ENCODE results near the gene CDH20. TPM values are rescaled to one million over a fixed set of nuclear protein-coding genes. Genes with fewer than 3 reads are reported as not detected.

The CDH20 gene
- total RNA-seq, 2 donors from 2014 or later: not detected

GRCh38 chr18:61334491-61334850 is 1.2 kb downstream of the CDH20 start:
- no peaks in the 10 kb centered on the region for H3K4me1 ChIP-seq
- no peak for DNase-seq
- no peaks in the 10 kb centered on the region for H3K9me3 ChIP-seq
- TF ChIP-seq CTCF (IDR thresholded peaks at IDR 0.05): no peak
- H3K27ac ChIP-seq: no peak overlapping the region
- H3K36me3 ChIP-seq: no peaks in the 10 kb centered on the region
- no peak overlapping the region for H3K9ac ChIP-seq (ENCODE audit: low read depth in 2 of 2, low read length in 2 of 2)
- intact Hi-C loops (cut with DNase I): no loop called here
- peaks cover 16% of the 10 kb centered on the region for H3K27me3 ChIP-seq
- no peak overlapping the region for H3K4me3 ChIP-seq

GRCh38 chr18:61334951-61335683 is 1.9 kb downstream of the CDH20 start:
- no peak for DNase-seq
- no peaks in the 10 kb centered on the region for H3K36me3 ChIP-seq
- no peak overlapping the region for H3K27ac ChIP-seq
- H3K4me1 ChIP-seq: no peaks in the 10 kb centered on the region
- TF ChIP-seq CTCF (IDR thresholded peaks at IDR 0.05): no peak
- H3K9ac ChIP-seq (ENCODE audit: low read depth in 2 of 2, low read length in 2 of 2): no peak overlapping the region
- no peak overlapping the region for H3K4me3 ChIP-seq
- H3K9me3 ChIP-seq: no peaks in the 10 kb centered on the region
- peaks cover 16% of the 10 kb centered on the region for H3K27me3 ChIP-seq
- intact Hi-C loops (cut with DNase I): no loop called here

GRCh38 chr18:61335684-61336555 is 2.7 kb downstream of the CDH20 start:
- intact Hi-C loops (cut with DNase I): no loop called here
- no peak overlapping the region for H3K27ac ChIP-seq
- no peaks in the 10 kb centered on the region for H3K4me1 ChIP-seq
- H3K9ac ChIP-seq (ENCODE audit: low read depth in 2 of 2, low read length in 2 of 2): no peak overlapping the region
- H3K4me3 ChIP-seq: no peak overlapping the region
- no peaks in the 10 kb centered on the region for H3K9me3 ChIP-seq
- H3K36me3 ChIP-seq: no peaks in the 10 kb centered on the region
- peaks cover 16% of the 10 kb centered on the region for H3K27me3 ChIP-seq
- no peak for TF ChIP-seq CTCF (IDR thresholded peaks at IDR 0.05)
- no peak for DNase-seq

- no peak overlapping the region for H3K27ac ChIP-seq
- no peaks in the 10 kb centered on the region for H3K4me1 ChIP-seq
- H3K9ac ChIP-seq (ENCODE audit: low read depth in 2 of 2, low read length in 2 of 2): no peak overlapping the region
- no peaks in the 10 kb centered on the region for H3K9me3 ChIP-seq
- no peak for TF ChIP-seq CTCF (IDR thresholded peaks at IDR 0.05)
- intact Hi-C loops (cut with DNase I): no loop called here
- H3K4me3 ChIP-seq: no peak overlapping the region
- DNase-seq: no peak
- no peaks in the 10 kb centered on the region for H3K36me3 ChIP-seq
- H3K27me3 ChIP-seq: peaks cover 16% of the 10 kb centered on the region
Observed at GRCh38 chr18:61336766-61337165, 3.5 kb downstream of the CDH20 start.

- no peak for TF ChIP-seq CTCF (IDR thresholded peaks at IDR 0.05)
- Histone ChIP-seq H3K36me3 (no peaks in the 10 kb centered on the region), H3K4me1 (no peaks in the 10 kb centered on the region), H3K27ac (no peak overlapping the region), H3K9ac (ENCODE audit: low read depth in 2 of 2, low read length in 2 of 2) (no peak overlapping the region), H3K9me3 (no peaks in the 10 kb centered on the region), H3K4me3 (no peak overlapping the region), H3K27me3 (peaks cover 16% of the 10 kb centered on the region)
- no peak for DNase-seq
- intact Hi-C loops (cut with DNase I): no loop called here
Observed at GRCh38 chr18:61337527-61337926, 4.3 kb downstream of the CDH20 start.

Data from colonic mucosa (tissue), 4 donors.